CD14-positive monocyte (primary cell): Measurements from ENCODE around the gene GRK3. TPM values are rescaled to one million over a fixed set of nuclear protein-coding genes. Genes with fewer than 3 reads are reported as not detected.
A peak's percentile ranks its signal among the peaks of the same experiment; 100 is the strongest.

ENCODE experiments used
- DNase-seq, 3 donors: peaks; one replicate each; pipeline ENCODE4 v3.0.0-alpha.2; 2011 to 2022
- H2AFZ ChIP-seq: 2 replicates; pipeline ENCODE4 v1.6.0; 2012; ENCODE audit warnings: mild to moderate bottlenecking, low read depth, low read length, inconsistent platforms; ENCODE audit not compliant: insufficient read depth, poor library complexity, severe bottlenecking
- H3K27ac ChIP-seq, 2 donors: 1 replicate in 1 of 2; 2 replicates in 1 of 2; pipeline ENCODE4 v1.5.1; 2012 to 2013; ENCODE audit warnings: low read length in 2 of 2, control low read depth in 1 of 2, inconsistent platforms in 1 of 2, low read depth in 1 of 2, mild to moderate bottlenecking in 1 of 2
- H3K27me3 ChIP-seq, 2 donors: one replicate each; pipeline versions ENCODE4 v1.6.0 to v1.6.1; 2011 to 2013; ENCODE audit warnings: low read length in 2 of 2; ENCODE audit not compliant: control insufficient read depth in 2 of 2, insufficient read depth in 2 of 2
- H3K36me3 ChIP-seq, 2 donors: replicated peaks in 1 of 2; 1 replicate in 1 of 2; 2 replicates in 1 of 2; pipeline versions ENCODE4 v1.5.1 to v1.6.1; 2012 to 2013; ENCODE audit warnings: low read length in 2 of 2, control low read depth in 1 of 2, inconsistent platforms in 1 of 2, mild to moderate bottlenecking in 1 of 2; ENCODE audit not compliant: insufficient read depth in 2 of 2, control insufficient read depth in 1 of 2
- H3K4me1 ChIP-seq, 2 donors: 1 replicate in 1 of 2; 2 replicates in 1 of 2; pipeline versions ENCODE4 v1.5.1 to v1.6.1; 2012 to 2013; ENCODE audit warnings: low read length in 2 of 2, control low read depth in 1 of 2, inconsistent platforms in 1 of 2, mild to moderate bottlenecking in 1 of 2, moderate library complexity in 1 of 2; ENCODE audit not compliant: insufficient read depth in 2 of 2, control insufficient read depth in 1 of 2
- H3K4me2 ChIP-seq: replicated peaks from 2 replicates; pipeline ENCODE3; 2012; ENCODE audit warnings: low read length, moderate library complexity, mild to moderate bottlenecking; ENCODE audit not compliant: poor library complexity, severe bottlenecking; ENCODE audit errors: extremely low read depth
- H3K4me3 ChIP-seq, 3 experiments: fragments of 200-600 bp in 1 of 3; sonication (generic) in 1 of 3; replicated peaks in 1 of 3; 1 replicate in 2 of 3; 2 replicates in 1 of 3; pipeline ENCODE4 v1.5.1; 2011 to 2013; ENCODE audit warnings: low read length in 3 of 3, mild to moderate bottlenecking in 3 of 3, control low read depth in 2 of 3, low read depth in 2 of 3, inconsistent platforms in 1 of 3, moderate library complexity in 1 of 3
- H3K79me2 ChIP-seq: 2 replicates; pipeline ENCODE4 v1.6.0; 2012; ENCODE audit warnings: mild to moderate bottlenecking, control low read depth, inconsistent platforms, low read length, moderate library complexity; ENCODE audit not compliant: insufficient read depth
- H3K9ac ChIP-seq: 2 replicates; pipeline ENCODE4 v1.6.0; 2017; ENCODE audit warnings: low read length, mild to moderate bottlenecking; ENCODE audit not compliant: insufficient read depth, poor library complexity, severe bottlenecking
- H3K9me3 ChIP-seq, 2 donors: replicated peaks in 1 of 2; 1 replicate in 1 of 2; 2 replicates in 1 of 2; pipeline versions ENCODE4 v1.5.1 to v1.6.1; 2012 to 2013; ENCODE audit warnings: low read length in 2 of 2, control low read depth in 1 of 2; ENCODE audit not compliant: control insufficient read depth in 1 of 2, insufficient read depth in 1 of 2
- H4K20me1 ChIP-seq: 2 replicates; pipeline ENCODE4 v1.6.0; 2012; ENCODE audit warnings: mild to moderate bottlenecking, low read length, control low read depth, moderate library complexity; ENCODE audit not compliant: insufficient read depth
- H3K27ac Mint-ChIP-seq, 7 donors: one replicate each; pipeline ENCODE4 v1.8.0; 2020; ENCODE audit warnings: mild to moderate bottlenecking in 7 of 7, mixed read lengths in 7 of 7, moderate library complexity in 6 of 7, inconsistent platforms in 2 of 7
- H3K27me3 Mint-ChIP-seq, 3 donors: one replicate each; pipeline ENCODE4 v1.8.0; 2021 to 2022; ENCODE audit warnings: low read depth in 3 of 3, mild to moderate bottlenecking in 3 of 3, mixed read lengths in 3 of 3, moderate library complexity in 3 of 3, inconsistent platforms in 1 of 3
- H3K36me3 Mint-ChIP-seq, 2 donors: one replicate each; pipeline ENCODE4 v1.8.0; 2020; ENCODE audit warnings: mixed read lengths in 2 of 2, inconsistent platforms in 1 of 2, mild to moderate bottlenecking in 1 of 2
- H3K4me1 Mint-ChIP-seq: one replicate; pipeline ENCODE4 v1.8.0; 2020; ENCODE audit warnings: mild to moderate bottlenecking, mixed read lengths
- H3K4me3 Mint-ChIP-seq, 2 donors: one replicate each; pipeline ENCODE4 v1.8.0; 2020; ENCODE audit warnings: mild to moderate bottlenecking in 2 of 2, mixed read lengths in 2 of 2, moderate library complexity in 1 of 2
- H3K9me3 Mint-ChIP-seq, 7 donors: one replicate each; pipeline ENCODE4 v1.8.0; 2020 to 2022; ENCODE audit warnings: mixed read lengths in 7 of 7, mild to moderate bottlenecking in 6 of 7, moderate library complexity in 6 of 7, inconsistent platforms in 2 of 7
- CTCF ChIP-seq: fragments of 200-600 bp; IDR thresholded peaks from one replicate; pipeline ENCODE4 v1.8.0; 2022; ENCODE audit warnings: antibody characterized with exemption, mild to moderate bottlenecking
- WGBS: methylation state at CpG from one replicate; pipeline ENCODE4 v1.1.5; 2013; ENCODE audit warnings: missing lambda C conversion rate; ENCODE audit not compliant: insufficient coverage; 5-methylcytosine and 5-hydroxymethylcytosine counted together
- intact Hi-C, 2 donors: fragments of 100-400 bp; cut with micrococcal nuclease; formaldehyde crosslinking; loops; one replicate each; pipeline versions ENCODE4 v1.15.0 to v1.15.1; 2023
- polyA plus RNA-seq, 3 donors: library from polyadenylated mRNA; depleted of rRNA in 1 of 3; unstranded in 2 of 3; stranded (reverse) in 1 of 3; fragments of 300-500 nt in 2 of 3; fragments of >200 nt in 1 of 3; fragmentation: Illumina TruSeq in 2 of 3; gene quantifications; 1 replicate in 2 of 3; 2 replicates in 1 of 3; pipeline ENCODE4 v1.2.3, GENCODE V29; 2012 to 2021

GRK3 gene
- polyA plus RNA-seq, 3 donors, result 8.3 to 33.3 (median 9.6) TPM

- no peak for TF ChIP-seq CTCF
- Histone ChIP-seq H3K27me3 (no peaks in the 10 kb centered on the region), H3K4me1 (no peaks in the 10 kb centered on the region), H3K9ac (no peak overlapping the region), H2AFZ (no peak overlapping the region), H3K4me2 (no peak overlapping the region), H3K9me3 (no peaks in the 10 kb centered on the region), H3K36me3 (peaks cover 8 to 13% of the 10 kb centered on the region in 2 donors), H3K27ac (no peak overlapping the region), H4K20me1 (peaks cover 99% of the 10 kb centered on the region), H3K79me2 (peaks cover 97% of the 10 kb centered on the region), H3K4me3 (no peak overlapping the region)
- Mint-ChIP-seq H3K27me3 (peaks cover 0 to 1% (median 0%) of the 10 kb centered on the region in 3 donors), H3K4me3 (no peak overlapping the region), H3K4me1 (peaks cover 29% of the 10 kb centered on the region), H3K36me3 (peaks cover 25 to 41% of the 10 kb centered on the region in 2 donors), H3K27ac (peak overlapping the region in 2 of 7 donors; percentile 17 to 76), H3K9me3 (peaks cover 0 to under 1% (median 0%) of the 10 kb centered on the region in 7 donors)
- no peak for DNase-seq
- no CpG with 5 or more reads among the region's 1 CpG for WGBS
- intact Hi-C loops, result no loop called here
These were observed 34.1 kb downstream of the GRK3 start for GRCh38 chr22:25598609-25599008.

GRCh38 chr22:25602445-25602844, 38.0 kb downstream of the GRK3 start:
- Histone ChIP-seq H4K20me1 (peaks cover 100% of the 10 kb centered on the region), H3K79me2 (peaks cover 86% of the 10 kb centered on the region), H3K9me3 (no peaks in the 10 kb centered on the region), H3K27me3 (no peaks in the 10 kb centered on the region), H3K27ac (no peak overlapping the region), H3K4me2 (no peak overlapping the region), H3K4me1 (no peaks in the 10 kb centered on the region), H3K4me3 (no peak overlapping the region), H3K36me3 (peaks cover 12 to 25% of the 10 kb centered on the region in 2 donors), H2AFZ (no peak overlapping the region), H3K9ac (no peak overlapping the region)
- WGBS, result no CpG with 5 or more reads among the region's 2 CpGs
- no peak for TF ChIP-seq CTCF
- Mint-ChIP-seq H3K9me3 (no peaks in the 10 kb centered on the region), H3K27ac (no peak overlapping the region), H3K4me1 (peaks cover 22% of the 10 kb centered on the region), H3K36me3 (peaks cover 29 to 35% of the 10 kb centered on the region in 2 donors), H3K27me3 (no peaks in the 10 kb centered on the region), H3K4me3 (no peak overlapping the region)
- DNase-seq, result no peak
- intact Hi-C loops, result no loop called here
